Neural progenitor cell (in vitro differentiated cells): ENCODE data around the gene ZDHHC14.

Source experiments
- CTCF ChIP-seq: fragments of 200-600 bp; sonication (generic); IDR thresholded peaks from 2 replicates; pipeline ENCODE4 v1.5.1; 2017; ENCODE audit warnings: antibody characterized with exemption, mild to moderate bottlenecking
- EZH2 ChIP-seq: fragments of 200-600 bp; sonication (generic); IDR thresholded peaks from 2 replicates; pipeline ENCODE4 v1.6.1; 2017; ENCODE audit warnings: antibody characterized with exemption, mild to moderate bottlenecking, moderate library complexity

- TF ChIP-seq CTCF: no peak
- TF ChIP-seq EZH2: no peak
These were observed 41.6 kb upstream of the ZDHHC14 start for GRCh38 chr6:157339432-157339831.
